Upper lobe of left lung (tissue), 6 donors: ENCODE data around the gene TBCD. TPM values are rescaled to one million over a fixed set of nuclear protein-coding genes. Genes with fewer than 3 reads are reported as not detected.

ENCODE experiments used
- ATAC-seq, 2 donors: fragments of 200-7000 bp; cut with Tn5 transposase; one replicate each; pipeline ENCODE4 v1.9.1; 2022; ENCODE audit warnings: mild to moderate bottlenecking in 2 of 2, moderate library complexity in 2 of 2; ENCODE audit not compliant: low FRiP score in 2 of 2
- DNase-seq, 2 donors: peaks; one replicate each; pipeline ENCODE4 v3.0.0-alpha.2; 2019 to 2020
- H3K27ac ChIP-seq, 4 donors: fragments of 200-600 bp; sonication (generic); one replicate each; pipeline ENCODE4 v1.5.1; 2016 to 2019
- H3K27me3 ChIP-seq, 4 donors: fragments of 200-600 bp; sonication (generic); one replicate each; pipeline ENCODE4 v1.5.1; 2017 to 2019
- H3K36me3 ChIP-seq, 4 donors: fragments of 200-600 bp; sonication (generic); one replicate each; pipeline ENCODE4 v1.5.1; 2016 to 2019
- H3K4me1 ChIP-seq, 4 donors: fragments of 200-600 bp; sonication (generic); one replicate each; pipeline ENCODE4 v1.5.1; 2018 to 2019
- H3K4me3 ChIP-seq, 4 donors: fragments of 200-600 bp; sonication (generic); one replicate each; pipeline ENCODE4 v1.5.1; 2017 to 2019; ENCODE audit warnings: mild to moderate bottlenecking in 2 of 4, moderate library complexity in 1 of 4
- H3K9me3 ChIP-seq, 4 donors: fragments of 200-600 bp; sonication (generic); one replicate each; pipeline ENCODE4 v1.5.1; 2018 to 2019
- EP300 ChIP-seq, 4 donors: sonication (generic); formaldehyde crosslinking; IDR thresholded peaks; one replicate each; pipeline ENCODE4 v1.5.1; 2017; ENCODE audit warnings: antibody characterized with exemption in 4 of 4, control low read depth in 2 of 4
- POLR2A ChIP-seq, 4 donors: fragments of 450-650 bp; IDR thresholded peaks; one replicate each; pipeline ENCODE4 v1.5.1; 2016 to 2017; ENCODE audit warnings: antibody characterized with exemption in 4 of 4, mild to moderate bottlenecking in 2 of 4
- POLR2AphosphoS5 ChIP-seq, 2 donors: sonication (generic); formaldehyde crosslinking; IDR thresholded peaks; one replicate each; pipeline ENCODE4 v1.5.1; 2017; ENCODE audit warnings: antibody characterized with exemption in 2 of 2
- WGBS, 2 donors: methylation state at CpG; one replicate each; pipeline ENCODE4 v1.1.5; 2017 to 2018; 5-methylcytosine and 5-hydroxymethylcytosine counted together
- total RNA-seq, 6 donors: library from RNA; depleted of rRNA in 4 of 6; stranded (reverse); fragments of >200 nt in 4 of 6; gene quantifications; one replicate each; pipeline versions ENCODE4 v1.1.0 to v1.2.1, GENCODE V29; 2016 to 2021
- TF ChIP-seq, protein P1 (sequence below), 6 experiments: fragments of 450-650 bp in 4 of 6; fragments of 200-600 bp in 2 of 6; sonication (generic) in 2 of 6; IDR thresholded peaks; one replicate each; pipeline ENCODE4 v1.5.1; 2016 to 2019; ENCODE audit warnings: antibody characterized with exemption in 6 of 6
- donor health status: DM: no; HTN: no; CAD: no; lungs with moderate emphysema.
- donor health status: DM: no; HTN: yes; CAD: no; lungs with severe emphysema.

TBCD gene
- total RNA-seq, 6 donors from 2014 or later: 71.3 to 262 (median 104) TPM

- ATAC-seq: peak; percentile 61 to 64
- no peak overlapping the region for H3K27ac ChIP-seq
- peaks cover 0 to 10% (median 4%) of the 10 kb centered on the region in 4 donors for H3K4me1 ChIP-seq
- WGBS, 2 donors: 76 to 78% methylated on average over 12 to 18 of the region's 19 CpGs
- H3K27me3 ChIP-seq: no peaks in the 10 kb centered on the region
- peak; percentile 33 to 86 for DNase-seq
- H3K36me3 ChIP-seq: peaks cover 0 to 28% (median 22%) of the 10 kb centered on the region in 4 donors
- H3K4me3 ChIP-seq: no peak overlapping the region
- TF ChIP-seq, protein P1, sequence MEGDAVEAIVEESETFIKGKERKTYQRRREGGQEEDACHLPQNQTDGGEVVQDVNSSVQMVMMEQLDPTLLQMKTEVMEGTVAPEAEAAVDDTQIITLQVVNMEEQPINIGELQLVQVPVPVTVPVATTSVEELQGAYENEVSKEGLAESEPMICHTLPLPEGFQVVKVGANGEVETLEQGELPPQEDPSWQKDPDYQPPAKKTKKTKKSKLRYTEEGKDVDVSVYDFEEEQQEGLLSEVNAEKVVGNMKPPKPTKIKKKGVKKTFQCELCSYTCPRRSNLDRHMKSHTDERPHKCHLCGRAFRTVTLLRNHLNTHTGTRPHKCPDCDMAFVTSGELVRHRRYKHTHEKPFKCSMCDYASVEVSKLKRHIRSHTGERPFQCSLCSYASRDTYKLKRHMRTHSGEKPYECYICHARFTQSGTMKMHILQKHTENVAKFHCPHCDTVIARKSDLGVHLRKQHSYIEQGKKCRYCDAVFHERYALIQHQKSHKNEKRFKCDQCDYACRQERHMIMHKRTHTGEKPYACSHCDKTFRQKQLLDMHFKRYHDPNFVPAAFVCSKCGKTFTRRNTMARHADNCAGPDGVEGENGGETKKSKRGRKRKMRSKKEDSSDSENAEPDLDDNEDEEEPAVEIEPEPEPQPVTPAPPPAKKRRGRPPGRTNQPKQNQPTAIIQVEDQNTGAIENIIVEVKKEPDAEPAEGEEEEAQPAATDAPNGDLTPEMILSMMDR (IDR thresholded peaks at IDR 0.05): peak in 5 of 6 experiments; percentile 22 to 82 (median 58)
- TF ChIP-seq POLR2AphosphoS5 (IDR thresholded peaks at IDR 0.05): no peak
- no peaks in the 10 kb centered on the region for H3K9me3 ChIP-seq
These were observed 162.5 kb downstream of the TBCD start for GRCh38 chr17:82914375-82914774.

- no peak for TF ChIP-seq EP300 (IDR thresholded peaks at IDR 0.05)
- Histone ChIP-seq H3K27me3 (no peaks in the 10 kb centered on the region), H3K27ac (no peak overlapping the region), H3K9me3 (no peaks in the 10 kb centered on the region), H3K4me1 (peaks cover 0 to 10% (median 4%) of the 10 kb centered on the region in 4 donors), H3K4me3 (no peak overlapping the region), H3K36me3 (peaks cover 0 to 30% (median 20%) of the 10 kb centered on the region in 4 donors)
- WGBS, 2 donors: 93 to 94% methylated on average over 32 of the region's 32 CpGs
- DNase-seq (peak in 1 of 2 donors; percentile 73), ATAC-seq (no peak)
These were observed 163.3 kb downstream of the TBCD start for GRCh38 chr17:82915010-82915756.

DNA sequence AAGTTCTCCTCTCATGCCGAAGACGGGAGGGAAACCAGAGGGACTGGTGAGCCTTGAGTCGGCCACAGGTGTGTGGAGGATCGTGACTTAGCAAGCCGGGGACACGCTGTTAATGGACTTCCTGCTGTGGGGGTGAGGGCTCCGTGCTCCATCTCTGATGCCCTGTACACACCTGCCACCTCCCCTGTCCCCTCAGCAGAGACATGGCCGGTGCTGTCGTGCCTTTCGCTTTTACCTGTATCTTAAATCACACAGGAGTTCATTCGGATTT, 163.8 kb downstream of the TBCD start:
- H3K4me1 ChIP-seq: peaks cover 0 to 10% (median 4%) of the 10 kb centered on the region in 4 donors
- TF ChIP-seq EP300 (IDR thresholded peaks at IDR 0.05) (no peak), POLR2A (IDR thresholded peaks at IDR 0.05) (no peak), POLR2AphosphoS5 (IDR thresholded peaks at IDR 0.05) (no peak)
- TF ChIP-seq, protein P1 (IDR thresholded peaks at IDR 0.05): no peak
- H3K27ac ChIP-seq: no peak overlapping the region
- ATAC-seq (no peak), DNase-seq (no peak)
- no peaks in the 10 kb centered on the region for H3K9me3 ChIP-seq
- H3K36me3 ChIP-seq: peaks cover 0 to 30% (median 21%) of the 10 kb centered on the region in 4 donors
- 94 to 95% methylated on average over 10 to 11 of the region's 11 CpGs for WGBS, 2 donors
- H3K4me3 ChIP-seq: no peak overlapping the region
- H3K27me3 ChIP-seq: no peaks in the 10 kb centered on the region

- TF ChIP-seq POLR2A (IDR thresholded peaks at IDR 0.05): no peak
- TF ChIP-seq, protein P1 (IDR thresholded peaks at IDR 0.05): peak in 4 of 6 experiments; percentile 13 to 37 (median 24)
- TF ChIP-seq EP300 (IDR thresholded peaks at IDR 0.05): no peak
- no peak for TF ChIP-seq POLR2AphosphoS5 (IDR thresholded peaks at IDR 0.05)
- peak in 1 of 2 donors; percentile 58 for DNase-seq
- Histone ChIP-seq H3K27ac (no peak overlapping the region), H3K4me3 (no peak overlapping the region), H3K9me3 (no peaks in the 10 kb centered on the region), H3K36me3 (peaks cover 0 to 32% (median 23%) of the 10 kb centered on the region in 4 donors), H3K4me1 (peaks cover 0 to 5% (median 2%) of the 10 kb centered on the region in 4 donors), H3K27me3 (no peaks in the 10 kb centered on the region)
- 77 to 78% methylated on average over 19 of the region's 19 CpGs for WGBS, 2 donors
- no peak for ATAC-seq
These were observed 166.0 kb downstream of the TBCD start for GRCh38 chr17:82917699-82918345.

- Histone ChIP-seq H3K36me3 (peaks cover 0 to 31% (median 22%) of the 10 kb centered on the region in 4 donors), H3K27ac (no peak overlapping the region), H3K4me1 (peaks cover 0 to 5% (median 2%) of the 10 kb centered on the region in 4 donors), H3K27me3 (no peaks in the 10 kb centered on the region), H3K9me3 (no peaks in the 10 kb centered on the region), H3K4me3 (no peak overlapping the region)
- peak in 1 of 2 donors; percentile 67 for DNase-seq
- ATAC-seq: no peak
- TF ChIP-seq POLR2A (IDR thresholded peaks at IDR 0.05) (no peak), EP300 (IDR thresholded peaks at IDR 0.05) (no peak), POLR2AphosphoS5 (IDR thresholded peaks at IDR 0.05) (no peak)
- TF ChIP-seq, protein P1 (IDR thresholded peaks at IDR 0.05): no peak
- 96 to 97% methylated on average over 19 of the region's 19 CpGs for WGBS, 2 donors
These were observed 166.6 kb downstream of the TBCD start for GRCh38 chr17:82918508-82918907.
